GM12892 (cell line): Measurements from ENCODE around the gene DCTN5.

Experiments used
- POLR2A ChIP-seq: IDR thresholded peaks from 2 replicates; pipeline ENCODE4 v1.6.1; 2011; ENCODE audit warnings: low read depth, low read length, control low read depth
- POLR2AphosphoS5 ChIP-seq: IDR thresholded peaks from 2 replicates; pipeline ENCODE4 v1.6.1; 2011; ENCODE audit warnings: low read depth, low read length, control low read depth

DNA sequence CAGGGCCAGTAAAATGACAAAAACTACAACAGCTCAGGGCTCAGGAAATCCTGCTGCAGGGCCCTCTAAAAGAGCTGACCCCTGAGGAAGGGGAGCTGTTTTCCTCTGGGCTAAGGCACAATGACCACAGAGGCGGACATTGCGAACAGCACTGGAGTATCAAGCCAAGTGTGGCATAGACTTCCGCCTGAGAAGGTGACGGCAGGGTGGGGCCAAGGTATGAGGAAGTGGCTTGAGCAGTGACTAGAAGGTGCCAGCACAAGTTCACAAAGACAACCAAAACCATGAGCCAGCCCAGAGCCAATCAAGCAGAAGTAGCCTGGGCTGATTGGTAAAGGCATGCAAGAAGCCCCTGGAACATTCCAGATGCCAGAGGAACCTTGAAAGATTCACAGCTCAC is 57.8 kb downstream of the DCTN5 start:
- TF ChIP-seq POLR2AphosphoS5 (no peak), POLR2A (no peak)
